ENCODE data around the gene TMEM41B.

DNA sequence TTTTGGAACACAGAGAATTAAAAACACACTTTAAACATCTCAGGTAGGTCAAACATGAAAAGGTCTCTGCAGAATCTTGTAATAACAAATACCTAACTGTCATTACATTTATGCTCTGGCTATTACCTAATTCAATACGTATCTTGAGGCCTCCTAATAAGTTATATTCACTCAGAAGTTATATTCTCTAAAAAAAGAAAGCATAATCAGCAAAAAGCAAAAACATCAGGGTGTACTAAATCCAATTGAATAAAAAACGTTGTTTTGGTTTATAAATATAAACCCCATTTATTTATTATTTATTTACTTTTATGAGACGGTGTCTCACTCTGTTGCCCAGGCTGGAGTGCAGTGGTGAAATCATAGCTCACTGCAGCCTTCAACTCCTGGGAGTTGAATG, 10.2 kb downstream of the TMEM41B start:
- TF ChIP-seq, protein P1, sequence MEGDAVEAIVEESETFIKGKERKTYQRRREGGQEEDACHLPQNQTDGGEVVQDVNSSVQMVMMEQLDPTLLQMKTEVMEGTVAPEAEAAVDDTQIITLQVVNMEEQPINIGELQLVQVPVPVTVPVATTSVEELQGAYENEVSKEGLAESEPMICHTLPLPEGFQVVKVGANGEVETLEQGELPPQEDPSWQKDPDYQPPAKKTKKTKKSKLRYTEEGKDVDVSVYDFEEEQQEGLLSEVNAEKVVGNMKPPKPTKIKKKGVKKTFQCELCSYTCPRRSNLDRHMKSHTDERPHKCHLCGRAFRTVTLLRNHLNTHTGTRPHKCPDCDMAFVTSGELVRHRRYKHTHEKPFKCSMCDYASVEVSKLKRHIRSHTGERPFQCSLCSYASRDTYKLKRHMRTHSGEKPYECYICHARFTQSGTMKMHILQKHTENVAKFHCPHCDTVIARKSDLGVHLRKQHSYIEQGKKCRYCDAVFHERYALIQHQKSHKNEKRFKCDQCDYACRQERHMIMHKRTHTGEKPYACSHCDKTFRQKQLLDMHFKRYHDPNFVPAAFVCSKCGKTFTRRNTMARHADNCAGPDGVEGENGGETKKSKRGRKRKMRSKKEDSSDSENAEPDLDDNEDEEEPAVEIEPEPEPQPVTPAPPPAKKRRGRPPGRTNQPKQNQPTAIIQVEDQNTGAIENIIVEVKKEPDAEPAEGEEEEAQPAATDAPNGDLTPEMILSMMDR (IDR thresholded peaks at IDR 0.05) = no peak
- no peak for TF ChIP-seq POLR2A (IDR thresholded peaks at IDR 0.05)

All from tibial nerve (tissue), 3 donors.